H1 (cell line): ENCODE data around the gene FGD5. TPM values are rescaled to one million over a fixed set of nuclear protein-coding genes. Genes with fewer than 3 reads are reported as not detected.

Experiments
- KDM4A ChIP-seq: IDR thresholded peaks from one replicate; pipeline ENCODE4 v1.7.1; 2012; ENCODE audit warnings: low read depth, mild to moderate bottlenecking, moderate library complexity, low read length, inconsistent platforms; ENCODE audit not compliant: severe bottlenecking
- polyA plus RNA-seq, 7 experiments: library from polyadenylated mRNA; depleted of rRNA in 3 of 7; stranded (reverse) in 5 of 7; unstranded in 2 of 7; fragments of >200 nt in 5 of 7; fragments of 200-250 nt in 2 of 7; gene quantifications; 1 replicate in 5 of 7; 2 replicates in 1 of 7; 4 replicates in 1 of 7; pipeline versions ENCODE4 v1.2.1 to v1.2.3, GENCODE V29; 2011 to 2013; ENCODE audit warnings: missing spikeins in 2 of 7, mixed read lengths in 2 of 7
- total RNA-seq: library from RNA; stranded (reverse); fragmentation: NEBNext Ultra II Directional; extraction: Animal tissue kit (Norgen Biotek cat#: 25700); gene quantifications from 2 replicates; pipeline ENCODE4 v1.2.1, GENCODE V29; 2021

Gene FGD5
- total and polyA plus RNA-seq, 2 of the 8 experiments (the other 6 are each of a cell fraction or from before 2014, with no cell fraction given) = 4.7 to 14.3 TPM

DNA sequence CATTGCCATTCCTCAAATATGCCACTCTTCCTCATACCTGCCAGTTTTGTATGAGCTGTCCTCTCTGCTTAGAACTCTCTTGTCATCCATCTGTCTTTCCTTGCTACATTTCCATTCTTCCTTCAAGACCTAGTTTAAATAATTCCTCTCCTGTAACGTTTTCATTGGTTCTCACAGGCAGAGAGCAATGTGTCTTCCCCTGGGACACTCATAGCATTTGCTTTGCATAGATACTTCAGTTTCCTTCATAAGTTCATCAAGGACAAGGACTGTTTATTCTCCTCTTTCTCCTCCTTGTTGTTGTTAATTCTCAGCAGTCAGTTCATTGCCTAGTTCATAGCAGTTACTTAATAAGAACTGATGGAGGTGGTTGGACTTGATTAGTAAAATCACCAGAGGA, 139.2 kb downstream of the FGD5 start (continued):
- TF ChIP-seq KDM4A = no peak
